ENCODE results near the gene VMP1.
A peak's percentile ranks its signal among the peaks of the same experiment; 100 is the strongest.

Gene VMP1

DNA sequence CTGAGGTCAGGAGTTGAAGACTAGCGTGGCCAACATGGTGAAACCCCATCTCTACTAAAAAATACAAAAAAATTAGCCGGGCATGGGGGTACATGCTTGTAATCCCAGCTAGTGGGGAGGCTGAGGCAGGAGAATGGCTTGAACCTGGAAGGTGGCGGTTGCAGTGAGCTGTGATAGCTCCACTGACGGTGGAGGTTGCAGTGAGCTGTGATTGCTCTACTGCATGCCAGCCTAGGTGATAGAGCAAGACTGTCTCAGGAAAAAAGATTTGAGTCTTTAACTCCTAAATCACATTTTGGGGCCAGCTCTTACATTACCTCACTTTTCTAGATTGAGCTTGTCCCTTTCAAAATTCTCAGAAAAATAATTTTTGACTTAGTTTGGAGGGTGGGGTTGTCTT is 15.2 kb downstream of the VMP1 start:
- TF ChIP-seq, protein P1, sequence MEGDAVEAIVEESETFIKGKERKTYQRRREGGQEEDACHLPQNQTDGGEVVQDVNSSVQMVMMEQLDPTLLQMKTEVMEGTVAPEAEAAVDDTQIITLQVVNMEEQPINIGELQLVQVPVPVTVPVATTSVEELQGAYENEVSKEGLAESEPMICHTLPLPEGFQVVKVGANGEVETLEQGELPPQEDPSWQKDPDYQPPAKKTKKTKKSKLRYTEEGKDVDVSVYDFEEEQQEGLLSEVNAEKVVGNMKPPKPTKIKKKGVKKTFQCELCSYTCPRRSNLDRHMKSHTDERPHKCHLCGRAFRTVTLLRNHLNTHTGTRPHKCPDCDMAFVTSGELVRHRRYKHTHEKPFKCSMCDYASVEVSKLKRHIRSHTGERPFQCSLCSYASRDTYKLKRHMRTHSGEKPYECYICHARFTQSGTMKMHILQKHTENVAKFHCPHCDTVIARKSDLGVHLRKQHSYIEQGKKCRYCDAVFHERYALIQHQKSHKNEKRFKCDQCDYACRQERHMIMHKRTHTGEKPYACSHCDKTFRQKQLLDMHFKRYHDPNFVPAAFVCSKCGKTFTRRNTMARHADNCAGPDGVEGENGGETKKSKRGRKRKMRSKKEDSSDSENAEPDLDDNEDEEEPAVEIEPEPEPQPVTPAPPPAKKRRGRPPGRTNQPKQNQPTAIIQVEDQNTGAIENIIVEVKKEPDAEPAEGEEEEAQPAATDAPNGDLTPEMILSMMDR (conservative IDR thresholded peaks at IDR 0.05) = no peak
- no peak for TF ChIP-seq ZFX (IDR thresholded peaks at IDR 0.05)
- H3K27ac ChIP-seq = peak overlapping the region; percentile 82

DNA sequence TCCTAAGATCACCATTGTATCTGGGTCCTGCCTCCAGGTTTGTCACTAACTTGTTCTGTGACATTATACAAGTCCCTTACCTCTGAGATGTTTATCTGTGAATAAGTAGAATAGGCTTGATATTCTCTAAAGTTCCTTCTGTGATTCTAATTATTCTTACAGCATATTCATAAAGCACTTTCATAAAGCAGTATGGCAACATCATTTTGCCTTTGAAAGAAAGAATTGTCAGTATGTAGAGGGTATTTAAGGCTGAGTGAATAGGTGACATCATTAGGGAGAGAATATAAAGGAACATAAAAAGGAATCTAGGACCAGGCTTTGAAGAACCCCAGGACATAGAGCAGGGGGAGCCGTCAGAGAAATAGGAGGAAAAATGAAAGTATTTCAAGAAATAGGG is 15.6 kb downstream of the VMP1 start:
- TF ChIP-seq, protein P1 (conservative IDR thresholded peaks at IDR 0.05) = no peak
- TF ChIP-seq ZFX (IDR thresholded peaks at IDR 0.05) = no peak
- H3K27ac ChIP-seq = peak overlapping the region; percentile 82

DNA sequence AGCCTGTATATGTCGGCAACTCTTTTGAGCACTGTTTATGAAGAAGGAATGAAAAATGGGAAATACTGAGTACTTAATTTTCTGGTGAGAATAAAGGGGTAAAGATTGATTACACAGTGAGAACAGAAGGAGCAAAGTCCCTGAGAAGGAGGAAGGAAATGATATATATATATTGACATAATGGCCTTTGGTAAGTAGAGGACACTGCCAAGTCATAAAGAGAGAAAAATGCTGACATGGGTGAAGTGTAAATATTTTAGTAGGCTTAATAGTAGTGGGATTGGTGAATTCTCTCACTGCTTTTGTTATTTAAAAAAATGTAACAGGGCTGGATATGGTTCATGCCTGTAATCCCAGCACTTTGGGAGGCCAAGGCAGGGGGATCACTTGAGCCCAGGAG is 16.2 kb downstream of the VMP1 start:
- peak overlapping the region; percentile 98 for H3K27ac ChIP-seq
- TF ChIP-seq ZFX (IDR thresholded peaks at IDR 0.05) = no peak
- TF ChIP-seq, protein P1 (conservative IDR thresholded peaks at IDR 0.05) = no peak

DNA sequence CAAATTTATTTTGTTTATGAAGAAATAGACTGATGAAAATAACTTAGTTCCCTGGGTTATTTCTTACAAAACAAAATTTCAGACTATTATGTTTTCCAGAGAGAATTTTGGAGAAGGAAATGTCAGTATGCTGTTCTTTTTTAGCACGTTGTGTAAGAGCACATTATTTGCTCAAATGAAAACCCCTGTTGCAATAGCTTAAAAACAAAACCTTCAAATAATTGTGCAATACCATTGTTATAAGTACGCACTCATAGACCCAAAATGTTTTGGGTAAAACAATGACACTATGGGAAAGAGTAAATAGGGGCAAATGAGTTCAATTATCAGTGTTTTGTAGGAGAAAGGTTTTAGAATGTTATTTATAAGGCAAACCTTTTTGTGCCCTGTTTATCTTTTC is 18.2 kb downstream of the VMP1 start:
- H3K27ac ChIP-seq = no peak overlapping the region
- TF ChIP-seq, protein P1 (conservative IDR thresholded peaks at IDR 0.05) = no peak
- no peak for TF ChIP-seq ZFX (IDR thresholded peaks at IDR 0.05)

DNA sequence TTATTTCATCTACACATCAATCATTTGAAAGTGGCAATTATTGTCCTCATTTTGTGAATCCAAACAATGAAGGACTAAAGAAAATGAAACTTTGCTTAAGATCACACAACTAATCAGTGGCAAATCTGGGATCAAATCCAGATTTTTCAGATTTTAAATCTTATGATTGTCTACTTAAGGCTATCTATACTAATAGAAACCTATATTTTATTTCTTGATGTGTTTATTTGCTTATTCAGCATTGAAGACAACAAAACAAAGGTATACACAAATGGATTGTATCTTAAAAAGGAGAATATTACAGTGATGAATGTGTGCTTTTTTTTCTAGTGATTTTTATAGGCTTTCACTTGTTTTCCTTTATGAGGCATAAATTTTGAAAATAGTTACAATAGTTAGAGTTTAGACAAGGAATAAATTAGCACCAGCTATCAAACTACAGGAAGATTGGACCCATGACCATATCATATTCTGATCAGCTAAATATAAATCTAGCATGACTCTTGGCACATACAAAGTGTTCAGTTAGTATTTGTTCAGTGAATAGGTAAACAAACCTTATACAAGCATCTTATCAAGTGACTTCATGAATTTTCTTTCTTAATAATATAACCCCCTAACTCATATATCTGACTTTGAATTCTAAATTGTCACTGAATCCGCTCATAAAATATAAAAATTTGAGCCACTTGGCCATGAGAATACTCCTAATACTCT is 20.5 kb downstream of the VMP1 start:
- no peak for TF ChIP-seq ZFX (IDR thresholded peaks at IDR 0.05)
- H3K27ac ChIP-seq = peak overlapping the region; percentile 50

DNA sequence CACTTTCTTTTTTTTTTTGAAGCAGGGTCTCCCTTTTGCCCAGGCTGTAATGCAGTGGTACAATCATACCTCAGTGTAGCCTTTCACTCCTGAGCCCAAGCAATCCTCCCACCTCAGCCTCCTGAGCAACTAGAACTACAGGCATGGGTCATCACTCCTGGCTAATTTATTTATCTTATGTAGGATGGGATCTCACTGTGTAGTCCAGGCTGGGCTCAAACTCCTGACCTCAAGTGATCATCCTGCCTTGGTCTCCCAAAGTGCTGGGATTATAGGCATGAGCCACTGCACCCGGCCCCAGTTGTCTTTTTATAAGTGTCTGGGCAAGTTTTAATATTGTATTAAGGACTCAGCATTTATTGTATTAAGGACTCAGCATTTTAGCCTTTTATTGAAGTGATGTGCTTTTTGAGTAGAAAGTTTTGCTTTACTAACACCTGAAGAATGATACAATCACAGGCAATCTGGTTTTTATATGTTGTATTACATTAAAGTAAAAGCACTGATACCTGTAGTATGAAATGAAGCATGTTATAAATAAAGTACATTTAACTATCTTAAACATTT is 22.9 kb downstream of the VMP1 start:
- peak overlapping the region; percentile 90 for H3K27ac ChIP-seq
- TF ChIP-seq, protein P1 (conservative IDR thresholded peaks at IDR 0.05) = no peak
- TF ChIP-seq ZFX (IDR thresholded peaks at IDR 0.05) = no peak

DNA sequence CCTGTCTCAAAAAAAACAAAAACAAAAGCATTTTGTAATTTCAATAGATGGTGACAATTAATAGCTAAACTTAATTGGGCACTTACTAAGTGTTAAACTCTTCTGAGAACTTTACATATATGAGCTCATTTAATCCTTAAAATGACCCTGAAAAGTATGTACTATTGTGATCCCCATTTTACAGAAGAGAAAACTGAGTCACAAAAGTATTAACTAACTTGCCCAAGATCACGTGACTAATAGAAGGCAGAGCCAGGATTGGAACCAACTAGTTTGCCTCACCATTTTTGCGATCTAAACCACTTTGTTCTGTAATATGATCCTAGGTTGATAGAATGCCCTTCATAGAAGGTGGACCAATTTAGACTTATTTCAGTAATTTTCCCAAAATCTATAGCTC is 26.2 kb downstream of the VMP1 start:
- no peak for TF ChIP-seq ZFX (IDR thresholded peaks at IDR 0.05)
- TF ChIP-seq, protein P1 (conservative IDR thresholded peaks at IDR 0.05) = no peak
- H3K27ac ChIP-seq = no peak overlapping the region

DNA sequence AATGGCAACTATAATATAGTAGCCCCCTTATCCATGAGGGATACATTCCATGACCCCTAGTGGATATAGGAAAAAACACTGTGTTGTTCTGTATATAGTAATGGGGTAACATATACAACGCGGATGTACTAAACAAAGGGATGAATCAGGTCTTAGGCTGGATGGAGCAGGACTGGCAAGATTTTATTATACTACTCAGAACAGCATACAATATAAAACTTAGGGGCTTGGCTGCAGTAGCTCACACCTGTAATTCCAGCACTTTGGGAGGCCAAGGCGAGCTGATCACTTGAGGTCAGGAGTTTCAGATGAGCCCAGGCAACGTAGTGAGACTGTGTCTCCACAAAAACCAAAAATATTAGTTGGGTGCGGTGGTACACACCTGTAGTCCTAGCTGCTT is 26.8 kb downstream of the VMP1 start:
- TF ChIP-seq ZFX (IDR thresholded peaks at IDR 0.05) = no peak
- H3K27ac ChIP-seq = no peak overlapping the region
